H1 (cell line): ENCODE results near the gene FADD. TPM values are rescaled to one million over a fixed set of nuclear protein-coding genes. Genes with fewer than 3 reads are reported as not detected.

ENCODE experiments used
- EGR1 ChIP-seq: IDR thresholded peaks from 2 replicates; pipeline ENCODE4 v1.6.1; 2011; ENCODE audit warnings: low read depth, low read length, borderline replicate concordance
- polyA plus RNA-seq, 7 experiments: library from polyadenylated mRNA; depleted of rRNA in 3 of 7; stranded (reverse) in 5 of 7; unstranded in 2 of 7; fragments of >200 nt in 5 of 7; fragments of 200-250 nt in 2 of 7; gene quantifications; 1 replicate in 5 of 7; 2 replicates in 1 of 7; 4 replicates in 1 of 7; pipeline versions ENCODE4 v1.2.1 to v1.2.3, GENCODE V29; 2011 to 2013; ENCODE audit warnings: missing spikeins in 2 of 7, mixed read lengths in 2 of 7
- total RNA-seq: library from RNA; stranded (reverse); fragmentation: NEBNext Ultra II Directional; extraction: Animal tissue kit (Norgen Biotek cat#: 25700); gene quantifications from 2 replicates; pipeline ENCODE4 v1.2.1, GENCODE V29; 2021

The FADD gene
- total and polyA plus RNA-seq, 2 of the 8 experiments (the other 6 are each of a cell fraction or from before 2014, with no cell fraction given): 29.0 to 43.9 TPM

DNA sequence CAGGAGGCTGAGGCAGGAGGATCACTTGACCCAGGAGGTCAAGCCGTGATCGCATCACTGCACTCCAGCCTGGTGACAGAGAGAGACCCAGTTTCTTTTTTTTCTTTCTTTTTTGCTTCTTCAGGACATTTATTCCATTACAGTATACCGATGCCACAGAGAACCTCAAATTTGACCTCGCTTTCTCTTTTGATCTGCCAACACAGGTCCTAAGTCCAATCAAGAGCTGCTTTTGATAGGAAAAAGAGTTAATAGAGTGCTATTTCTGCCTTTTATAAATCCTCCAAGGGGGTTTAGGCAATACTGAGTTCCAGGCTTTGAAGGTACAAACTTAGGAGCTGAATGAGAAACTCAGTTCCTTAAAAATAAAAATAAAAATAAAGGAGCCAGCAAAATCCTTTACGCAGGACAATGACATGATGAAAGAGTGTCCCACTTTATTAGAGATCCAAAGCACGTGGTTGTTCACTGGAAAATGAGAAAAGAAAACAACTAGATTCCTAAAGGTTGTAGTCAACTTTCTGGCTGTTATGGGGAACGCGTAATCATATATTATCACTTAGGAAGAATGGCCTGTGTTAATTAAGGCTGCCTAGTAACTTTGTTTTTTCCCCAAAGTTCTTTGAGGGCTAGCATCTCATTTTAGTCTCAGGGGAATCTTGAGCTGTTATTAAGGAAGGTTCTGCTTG is 27.2 kb downstream of the FADD start (continued):
- TF ChIP-seq EGR1: no peak
